Measurements from ENCODE around the gene PKP1.

GRCh38 chr1:201305815-201306214 lies 22.5 kb downstream of the PKP1 start:
- TF ChIP-seq, protein P1, sequence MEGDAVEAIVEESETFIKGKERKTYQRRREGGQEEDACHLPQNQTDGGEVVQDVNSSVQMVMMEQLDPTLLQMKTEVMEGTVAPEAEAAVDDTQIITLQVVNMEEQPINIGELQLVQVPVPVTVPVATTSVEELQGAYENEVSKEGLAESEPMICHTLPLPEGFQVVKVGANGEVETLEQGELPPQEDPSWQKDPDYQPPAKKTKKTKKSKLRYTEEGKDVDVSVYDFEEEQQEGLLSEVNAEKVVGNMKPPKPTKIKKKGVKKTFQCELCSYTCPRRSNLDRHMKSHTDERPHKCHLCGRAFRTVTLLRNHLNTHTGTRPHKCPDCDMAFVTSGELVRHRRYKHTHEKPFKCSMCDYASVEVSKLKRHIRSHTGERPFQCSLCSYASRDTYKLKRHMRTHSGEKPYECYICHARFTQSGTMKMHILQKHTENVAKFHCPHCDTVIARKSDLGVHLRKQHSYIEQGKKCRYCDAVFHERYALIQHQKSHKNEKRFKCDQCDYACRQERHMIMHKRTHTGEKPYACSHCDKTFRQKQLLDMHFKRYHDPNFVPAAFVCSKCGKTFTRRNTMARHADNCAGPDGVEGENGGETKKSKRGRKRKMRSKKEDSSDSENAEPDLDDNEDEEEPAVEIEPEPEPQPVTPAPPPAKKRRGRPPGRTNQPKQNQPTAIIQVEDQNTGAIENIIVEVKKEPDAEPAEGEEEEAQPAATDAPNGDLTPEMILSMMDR (IDR thresholded peaks at IDR 0.05; ENCODE audit: insufficient read depth, low read length, poor library complexity, severe bottlenecking) = no peak
- no peak for TF ChIP-seq EZH2phosphoT487 (conservative IDR thresholded peaks at IDR 0.05; ENCODE audit: low read length)
